ENCODE results near the gene PCED1A. TPM values are rescaled to one million over a fixed set of nuclear protein-coding genes. Genes with fewer than 3 reads are reported as not detected.

Gene PCED1A
- total and polyA plus RNA-seq, 4 donors: 6.8 to 13.4 (median 13.0) TPM

- no peak overlapping the region for H3K27ac ChIP-seq (ENCODE audit: low read depth in 1 of 2, low read length in 2 of 2)
- TF ChIP-seq HNF4G (IDR thresholded peaks at IDR 0.05): no peak
- no peak for TF ChIP-seq NR2F2 (IDR thresholded peaks at IDR 0.05)
- TF ChIP-seq RXRA (IDR thresholded peaks at IDR 0.05): no peak
- no peak for TF ChIP-seq TAF1 (conservative IDR thresholded peaks at IDR 0.05)
- TF ChIP-seq, protein P1, sequence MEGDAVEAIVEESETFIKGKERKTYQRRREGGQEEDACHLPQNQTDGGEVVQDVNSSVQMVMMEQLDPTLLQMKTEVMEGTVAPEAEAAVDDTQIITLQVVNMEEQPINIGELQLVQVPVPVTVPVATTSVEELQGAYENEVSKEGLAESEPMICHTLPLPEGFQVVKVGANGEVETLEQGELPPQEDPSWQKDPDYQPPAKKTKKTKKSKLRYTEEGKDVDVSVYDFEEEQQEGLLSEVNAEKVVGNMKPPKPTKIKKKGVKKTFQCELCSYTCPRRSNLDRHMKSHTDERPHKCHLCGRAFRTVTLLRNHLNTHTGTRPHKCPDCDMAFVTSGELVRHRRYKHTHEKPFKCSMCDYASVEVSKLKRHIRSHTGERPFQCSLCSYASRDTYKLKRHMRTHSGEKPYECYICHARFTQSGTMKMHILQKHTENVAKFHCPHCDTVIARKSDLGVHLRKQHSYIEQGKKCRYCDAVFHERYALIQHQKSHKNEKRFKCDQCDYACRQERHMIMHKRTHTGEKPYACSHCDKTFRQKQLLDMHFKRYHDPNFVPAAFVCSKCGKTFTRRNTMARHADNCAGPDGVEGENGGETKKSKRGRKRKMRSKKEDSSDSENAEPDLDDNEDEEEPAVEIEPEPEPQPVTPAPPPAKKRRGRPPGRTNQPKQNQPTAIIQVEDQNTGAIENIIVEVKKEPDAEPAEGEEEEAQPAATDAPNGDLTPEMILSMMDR (IDR thresholded peaks at IDR 0.05; ENCODE audit: low read depth, low read length, missing input control): no peak
- TF ChIP-seq YY1 (IDR thresholded peaks at IDR 0.05): no peak
- TF ChIP-seq RAD21 (IDR thresholded peaks at IDR 0.05): no peak
- TF ChIP-seq JUND (IDR thresholded peaks at IDR 0.05): no peak
- TF ChIP-seq FOXA2 (IDR thresholded peaks at IDR 0.05): no peak
- TF ChIP-seq, protein P2, sequence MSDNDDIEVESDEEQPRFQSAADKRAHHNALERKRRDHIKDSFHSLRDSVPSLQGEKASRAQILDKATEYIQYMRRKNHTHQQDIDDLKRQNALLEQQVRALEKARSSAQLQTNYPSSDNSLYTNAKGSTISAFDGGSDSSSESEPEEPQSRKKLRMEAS (IDR thresholded peaks at IDR 0.05): no peak
- no peak for TF ChIP-seq FOXA1 (IDR thresholded peaks at IDR 0.05)
- TF ChIP-seq, protein P3, sequence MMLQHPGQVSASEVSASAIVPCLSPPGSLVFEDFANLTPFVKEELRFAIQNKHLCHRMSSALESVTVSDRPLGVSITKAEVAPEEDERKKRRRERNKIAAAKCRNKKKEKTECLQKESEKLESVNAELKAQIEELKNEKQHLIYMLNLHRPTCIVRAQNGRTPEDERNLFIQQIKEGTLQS (IDR thresholded peaks at IDR 0.05): no peak
- TF ChIP-seq HNF4A (conservative IDR thresholded peaks at IDR 0.05): no peak
- no peak for TF ChIP-seq REST (IDR thresholded peaks at IDR 0.05)
- TF ChIP-seq ZBTB33 (IDR thresholded peaks at IDR 0.05): no peak
- no peak for TF ChIP-seq GABPA (IDR thresholded peaks at IDR 0.05 in 1 of 2, conservative IDR thresholded peaks at IDR 0.05 in 1 of 2)
- TF ChIP-seq SP1 (IDR thresholded peaks at IDR 0.05): no peak
- TF ChIP-seq EGR1 (IDR thresholded peaks at IDR 0.05; ENCODE audit: low read depth in 2 of 2): no peak
- peaks cover 3 to 14% (median 8%) of the 10 kb centered on the region in 4 donors for H3K4me1 ChIP-seq (ENCODE audit: control insufficient read depth in 4 of 4, insufficient read depth in 4 of 4, low read length in 3 of 4)
- DNase-seq (ENCODE audit: low spot score): no peak
- H3K36me3 ChIP-seq (ENCODE audit: control insufficient read depth in 4 of 4, insufficient read depth in 3 of 4, low read depth in 1 of 4, low read length in 3 of 4): peaks cover 0 to 2% (median 0%) of the 10 kb centered on the region in 4 donors
- no peak overlapping the region for H3K4me3 ChIP-seq (ENCODE audit: low read depth in 1 of 3, low read length in 3 of 3)
- WGBS: 51% methylated on average over 16 of the region's 16 CpGs
- peaks cover 3 to 9% (median 4%) of the 10 kb centered on the region in 4 donors for H3K9me3 ChIP-seq (ENCODE audit: control insufficient read depth in 4 of 4, low read length in 3 of 4)
- no peak overlapping the region for H3K9ac ChIP-seq (ENCODE audit: low read depth in 1 of 2, low read length in 2 of 2)
- peaks cover 4 to 21% (median 11%) of the 10 kb centered on the region in 4 donors for H3K27me3 ChIP-seq (ENCODE audit: control insufficient read depth in 4 of 4, insufficient read depth in 4 of 4, low read length in 3 of 4)
Observed at GRCh38 chr20:2804041-2804828, 36.2 kb downstream of the PCED1A start.

Measured in liver (tissue), 9 donors.